Sigmoid colon (tissue), 7 donors: ENCODE data around the gene TMEM198. TPM values are rescaled to one million over a fixed set of nuclear protein-coding genes. Genes with fewer than 3 reads are reported as not detected.

Experiments
- DNase-seq: peaks from one replicate; pipeline ENCODE4 v3.0.0-alpha.2; 2019
- H3K27ac ChIP-seq, 4 donors: fragments of 200-600 bp; sonication (generic); one replicate each; pipeline ENCODE4 v1.5.1; 2016 to 2019; ENCODE audit warnings: mild to moderate bottlenecking in 1 of 4
- H3K27me3 ChIP-seq, 3 donors: fragments of 200-600 bp; sonication (generic); one replicate each; pipeline ENCODE4 v1.5.1; 2019; ENCODE audit warnings: mild to moderate bottlenecking in 1 of 3
- H3K36me3 ChIP-seq, 4 donors: fragments of 200-600 bp; sonication (generic); one replicate each; pipeline ENCODE4 v1.5.1; 2016 to 2019
- H3K4me1 ChIP-seq, 4 donors: fragments of 200-600 bp; sonication (generic); one replicate each; pipeline ENCODE4 v1.5.1; 2017 to 2019
- H3K4me3 ChIP-seq, 4 donors: fragments of 200-600 bp; sonication (generic); one replicate each; pipeline ENCODE4 v1.5.1; 2017 to 2019; ENCODE audit warnings: mild to moderate bottlenecking in 2 of 4, moderate library complexity in 1 of 4
- H3K9me3 ChIP-seq, 4 donors: fragments of 200-600 bp in 3 of 4; sonication (generic) in 3 of 4; one replicate each; pipeline versions ENCODE4 v1.5.1 to v1.6.1; 2013 to 2019
- CTCF ChIP-seq, 4 experiments: fragments of 450-650 bp in 3 of 4; fragments of 200-600 bp in 1 of 4; IDR thresholded peaks; one replicate each; pipeline ENCODE4 v1.5.1; 2016 to 2019; ENCODE audit warnings: antibody characterized with exemption in 4 of 4, mild to moderate bottlenecking in 3 of 4, moderate library complexity in 2 of 4
- EP300 ChIP-seq, 4 donors: sonication (generic); formaldehyde crosslinking; IDR thresholded peaks; one replicate each; pipeline ENCODE4 v1.6.1; 2017; ENCODE audit warnings: antibody characterized with exemption in 4 of 4
- POLR2A ChIP-seq, 2 donors: fragments of 450-650 bp; IDR thresholded peaks; one replicate each; pipeline ENCODE4 v1.6.1; 2016; ENCODE audit warnings: antibody characterized with exemption in 2 of 2, mild to moderate bottlenecking in 2 of 2, moderate library complexity in 2 of 2
- POLR2AphosphoS5 ChIP-seq, 4 donors: sonication (generic); formaldehyde crosslinking; IDR thresholded peaks; one replicate each; pipeline ENCODE4 v1.6.1; 2017; ENCODE audit warnings: antibody characterized with exemption in 4 of 4
- WGBS, 2 donors: extraction: QIAGEN DNeasy Blood & Tissue Kit; methylation state at CpG; one replicate each; pipeline ENCODE4 v1.1.7; 2013; 5-methylcytosine and 5-hydroxymethylcytosine counted together
- intact Hi-C: fragments of 100-400 bp; cut with DNase I; formaldehyde crosslinking; loops from one replicate; pipeline ENCODE4 v1.15.1; 2023
- polyA plus RNA-seq, 3 donors: library from polyadenylated mRNA; stranded (reverse); fragments of 200-250 nt; gene quantifications; one replicate each; pipeline ENCODE4 v1.2.3, GENCODE V29; 2013
- total RNA-seq, 4 donors: library from RNA; depleted of rRNA; stranded (reverse); fragments of >200 nt; gene quantifications; one replicate each; pipeline ENCODE4 v1.1.0, GENCODE V29; 2016
- donor health status: healthy with polysubstance abuse.
- donor health status: Bipolar disorder and iron deficiency.
- donor health status: healthy.

Gene TMEM198
- total and polyA plus RNA-seq, 7 donors: 0.71 to 3.9 (median 1.6) TPM; not detected in 1

DNA sequence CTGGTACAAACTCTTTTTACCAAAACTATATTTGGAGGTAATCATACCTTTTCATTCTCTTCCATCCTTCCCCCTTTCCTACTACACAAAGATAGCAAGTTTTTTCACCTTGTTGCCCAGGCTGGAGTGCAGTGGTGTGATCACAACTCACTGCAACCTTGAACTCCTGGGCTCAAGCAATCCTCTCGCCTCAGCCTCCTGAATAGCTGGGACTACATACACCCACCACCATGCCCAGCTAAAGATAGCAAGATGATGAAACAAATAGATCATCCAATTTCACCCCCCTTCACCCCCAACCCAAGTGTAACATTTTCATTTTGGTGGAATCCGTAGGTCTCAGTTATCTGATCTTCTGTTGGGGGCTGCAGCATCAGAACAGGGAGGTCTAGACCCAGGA lies 49.3 kb downstream of the TMEM198 start:
- WGBS, 2 donors: 84 to 91% methylated on average over 2 of the region's 2 CpGs
- intact Hi-C loops: no loop called here

GRCh38 chr2:219595256-219595655 lies 51.4 kb downstream of the TMEM198 start:
- Histone ChIP-seq H3K27ac (peak overlapping the region in 1 of 4 donors; percentile 94), H3K4me1 (peaks cover 0 to 20% (median 11%) of the 10 kb centered on the region in 4 donors), H3K36me3 (no peaks in the 10 kb centered on the region), H3K4me3 (no peak overlapping the region), H3K9me3 (no peaks in the 10 kb centered on the region), H3K27me3 (no peaks in the 10 kb centered on the region)
- no peak for DNase-seq
- TF ChIP-seq POLR2A (IDR thresholded peaks at IDR 0.05) (no peak), EP300 (IDR thresholded peaks at IDR 0.05) (no peak), CTCF (IDR thresholded peaks at IDR 0.05) (no peak), POLR2AphosphoS5 (IDR thresholded peaks at IDR 0.05) (no peak)
- intact Hi-C loops: no loop called here
- 40 to 71% methylated on average over 3 of the region's 3 CpGs for WGBS, 2 donors

More for the DNA sequence above, 49.3 kb downstream of the TMEM198 start:
- Histone ChIP-seq H3K4me3 (no peak overlapping the region), H3K36me3 (no peaks in the 10 kb centered on the region), H3K27me3 (no peaks in the 10 kb centered on the region), H3K4me1 (peaks cover 0 to 12% (median 4%) of the 10 kb centered on the region in 4 donors), H3K27ac (no peak overlapping the region), H3K9me3 (no peaks in the 10 kb centered on the region)
- TF ChIP-seq POLR2AphosphoS5 (IDR thresholded peaks at IDR 0.05): no peak
- no peak for TF ChIP-seq EP300 (IDR thresholded peaks at IDR 0.05)
- TF ChIP-seq POLR2A (IDR thresholded peaks at IDR 0.05): no peak
- no peak for TF ChIP-seq CTCF (IDR thresholded peaks at IDR 0.05)
- no peak for DNase-seq

GRCh38 chr2:219596954-219597551 lies 53.2 kb downstream of the TMEM198 start:
- intact Hi-C loops: loop anchor here (1.0 kb wide), 3 partner anchors 26 to 45 kb away; partner anchors contain the start of gene OBSL1
- DNase-seq: no peak

GRCh38 chr2:219597552-219598307 lies 53.9 kb downstream of the TMEM198 start, which contains the start of gene STK11IP:
Gene STK11IP, plus strand, starts transcription at chr2:219597857. Its CDS starts 263 bp downstream, at chr2:219598120.
- Histone ChIP-seq H3K4me1 (peaks cover 0 to 20% (median 11%) of the 10 kb centered on the region in 4 donors), H3K4me3 (peak within 1 kb of the TSS; percentile 66 to 76 (median 72)), H3K27ac (peak within 1 kb of the TSS; percentile 80 to 94 (median 92)), H3K36me3 (peaks cover 0 to 20% (median 12%) of the 10 kb centered on the region in 4 donors), H3K9me3 (no peaks in the 10 kb centered on the region), H3K27me3 (no peaks in the 10 kb centered on the region)
- intact Hi-C loops: loop anchor here (1.0 to 2.0 kb wide), 5 partner anchors 26 to 99 kb away; partner anchors contain the start of genes GMPPA, OBSL1 and TMEM198
- TF ChIP-seq CTCF (IDR thresholded peaks at IDR 0.05) (no peak), EP300 (IDR thresholded peaks at IDR 0.05) (peak in 2 of 4 donors; percentile 26 to 28), POLR2AphosphoS5 (IDR thresholded peaks at IDR 0.05) (peak; percentile 60 to 87 (median 82)), POLR2A (IDR thresholded peaks at IDR 0.05) (peak; percentile 82)
- WGBS, 2 donors: 0 to 1% methylated on average over 57 of the region's 57 CpGs
- peak; percentile 99 for DNase-seq

More at GRCh38 chr2:219596954-219597551, 53.2 kb downstream of the TMEM198 start:
- Histone ChIP-seq H3K36me3 (peaks cover 0 to 13% (median 7%) of the 10 kb centered on the region in 4 donors), H3K27me3 (no peaks in the 10 kb centered on the region), H3K4me3 (peak overlapping the region; percentile 66 to 76 (median 72)), H3K9me3 (no peaks in the 10 kb centered on the region), H3K27ac (peak overlapping the region; percentile 80 to 94 (median 92)), H3K4me1 (peaks cover 0 to 20% (median 11%) of the 10 kb centered on the region in 4 donors)
- no peak for TF ChIP-seq POLR2A (IDR thresholded peaks at IDR 0.05)
- no peak for TF ChIP-seq CTCF (IDR thresholded peaks at IDR 0.05)
- no peak for TF ChIP-seq EP300 (IDR thresholded peaks at IDR 0.05)
- TF ChIP-seq POLR2AphosphoS5 (IDR thresholded peaks at IDR 0.05): no peak
- WGBS, 2 donors: 7 to 18% methylated on average over 19 of the region's 19 CpGs
